ENCODE measurements around the gene DUSP15.

DNA sequence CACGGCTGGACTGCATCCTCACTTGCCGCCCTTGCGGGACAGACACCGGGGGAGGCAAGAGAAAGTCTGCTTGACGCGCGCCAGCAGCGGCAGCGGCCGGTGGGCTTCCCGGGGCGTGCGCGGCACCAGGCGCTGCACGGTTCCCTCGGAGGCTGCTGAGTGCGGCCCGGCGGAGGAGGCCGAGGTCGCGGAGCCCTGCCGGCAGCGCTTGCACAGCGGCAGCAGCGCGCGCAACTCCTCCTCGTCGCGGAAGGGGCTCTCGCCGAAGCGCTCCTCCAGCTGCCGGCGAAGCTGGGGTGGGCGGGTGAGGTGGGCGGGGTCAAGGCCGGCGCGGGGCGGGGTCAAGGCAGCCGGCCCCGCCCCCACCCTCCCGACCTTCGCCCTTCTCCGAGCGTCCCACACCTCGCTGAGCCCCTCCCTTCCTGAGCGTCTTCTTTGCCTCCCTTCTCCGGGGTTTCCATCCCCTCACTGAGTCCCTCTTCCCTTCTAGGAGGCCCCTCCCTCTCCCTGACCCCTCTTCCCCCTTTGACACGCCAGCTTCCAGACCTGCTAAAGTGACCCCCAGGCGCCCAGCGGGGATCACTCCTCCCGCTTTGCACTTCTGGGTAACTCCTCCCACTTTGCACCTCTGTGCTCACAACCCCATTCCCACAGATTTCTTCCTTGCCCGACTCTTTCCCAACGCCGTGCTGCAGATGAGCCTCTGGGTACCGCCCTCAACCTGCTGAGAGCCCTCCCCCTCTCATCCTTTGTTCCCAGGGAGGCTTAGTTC is 8.8 kb downstream of the DUSP15 start:
- TF ChIP-seq EZH2phosphoT487 (IDR thresholded peaks at IDR 0.05; ENCODE audit: borderline replicate concordance, low read length): no peak
- TF ChIP-seq, protein P1, sequence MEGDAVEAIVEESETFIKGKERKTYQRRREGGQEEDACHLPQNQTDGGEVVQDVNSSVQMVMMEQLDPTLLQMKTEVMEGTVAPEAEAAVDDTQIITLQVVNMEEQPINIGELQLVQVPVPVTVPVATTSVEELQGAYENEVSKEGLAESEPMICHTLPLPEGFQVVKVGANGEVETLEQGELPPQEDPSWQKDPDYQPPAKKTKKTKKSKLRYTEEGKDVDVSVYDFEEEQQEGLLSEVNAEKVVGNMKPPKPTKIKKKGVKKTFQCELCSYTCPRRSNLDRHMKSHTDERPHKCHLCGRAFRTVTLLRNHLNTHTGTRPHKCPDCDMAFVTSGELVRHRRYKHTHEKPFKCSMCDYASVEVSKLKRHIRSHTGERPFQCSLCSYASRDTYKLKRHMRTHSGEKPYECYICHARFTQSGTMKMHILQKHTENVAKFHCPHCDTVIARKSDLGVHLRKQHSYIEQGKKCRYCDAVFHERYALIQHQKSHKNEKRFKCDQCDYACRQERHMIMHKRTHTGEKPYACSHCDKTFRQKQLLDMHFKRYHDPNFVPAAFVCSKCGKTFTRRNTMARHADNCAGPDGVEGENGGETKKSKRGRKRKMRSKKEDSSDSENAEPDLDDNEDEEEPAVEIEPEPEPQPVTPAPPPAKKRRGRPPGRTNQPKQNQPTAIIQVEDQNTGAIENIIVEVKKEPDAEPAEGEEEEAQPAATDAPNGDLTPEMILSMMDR (conservative IDR thresholded peaks at IDR 0.05; ENCODE audit: low read depth, low read length): no peak
- TF ChIP-seq EZH2 (IDR thresholded peaks at IDR 0.05; ENCODE audit: low read length, unreplicated experiment): peak; percentile 29
